GM21786 (cell line): Measurements from ENCODE around the gene CD52.

Source experiments
- ATAC-seq: cut with Tn5 transposase; IDR thresholded peaks from one replicate; pipeline ENCODE4 v1.9.1; 2021; ENCODE audit not compliant: unreplicated experiment

CD52 gene

DNA sequence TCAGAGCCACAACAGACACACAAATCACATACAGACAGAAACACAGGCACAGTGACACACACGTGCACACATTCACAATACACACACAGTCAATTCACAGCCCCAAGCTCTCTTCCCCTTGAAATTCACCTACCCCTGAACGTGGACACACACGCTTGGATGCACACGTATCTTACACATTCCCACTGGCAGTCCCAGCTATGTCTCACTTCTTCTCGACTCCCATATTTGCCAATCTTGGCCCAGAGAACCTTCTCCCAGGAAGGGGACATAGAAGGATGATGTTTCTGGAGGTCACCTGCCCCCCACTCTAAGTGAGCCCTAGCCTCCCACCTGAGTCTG is 34.6 kb downstream of the CD52 start:
- no peak for ATAC-seq

DNA sequence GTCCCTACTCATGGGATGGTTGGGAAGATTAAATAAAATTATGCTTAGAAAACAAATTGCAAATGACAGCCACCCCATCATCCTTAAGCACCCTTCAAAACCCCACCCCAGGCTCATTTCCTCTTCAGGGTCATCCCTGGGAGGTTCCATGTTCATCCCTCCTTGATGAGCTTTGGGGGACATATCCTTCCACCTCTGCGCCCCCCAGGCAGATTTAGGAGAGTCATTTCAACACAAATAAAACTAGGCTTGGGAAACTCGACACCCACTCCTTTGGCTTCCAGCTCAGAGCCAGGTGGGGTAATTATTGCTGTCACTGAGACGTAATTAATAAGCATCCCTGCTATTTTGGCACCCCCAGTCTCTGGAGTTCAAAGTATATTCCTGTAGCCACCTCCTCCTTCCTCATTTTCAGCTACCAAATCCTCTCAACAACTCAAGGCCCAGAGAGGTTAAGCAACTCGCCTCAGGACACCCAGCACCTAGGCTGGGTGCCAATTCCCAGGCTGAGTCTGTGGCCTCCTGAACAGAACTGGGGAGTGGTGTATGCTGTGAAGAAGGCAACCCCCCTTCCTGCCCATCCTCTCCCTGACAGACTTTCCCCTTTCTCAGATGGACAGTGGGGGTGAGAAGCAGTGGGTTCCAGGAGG is 35.6 kb downstream of the CD52 start:
- ATAC-seq, result no peak

DNA sequence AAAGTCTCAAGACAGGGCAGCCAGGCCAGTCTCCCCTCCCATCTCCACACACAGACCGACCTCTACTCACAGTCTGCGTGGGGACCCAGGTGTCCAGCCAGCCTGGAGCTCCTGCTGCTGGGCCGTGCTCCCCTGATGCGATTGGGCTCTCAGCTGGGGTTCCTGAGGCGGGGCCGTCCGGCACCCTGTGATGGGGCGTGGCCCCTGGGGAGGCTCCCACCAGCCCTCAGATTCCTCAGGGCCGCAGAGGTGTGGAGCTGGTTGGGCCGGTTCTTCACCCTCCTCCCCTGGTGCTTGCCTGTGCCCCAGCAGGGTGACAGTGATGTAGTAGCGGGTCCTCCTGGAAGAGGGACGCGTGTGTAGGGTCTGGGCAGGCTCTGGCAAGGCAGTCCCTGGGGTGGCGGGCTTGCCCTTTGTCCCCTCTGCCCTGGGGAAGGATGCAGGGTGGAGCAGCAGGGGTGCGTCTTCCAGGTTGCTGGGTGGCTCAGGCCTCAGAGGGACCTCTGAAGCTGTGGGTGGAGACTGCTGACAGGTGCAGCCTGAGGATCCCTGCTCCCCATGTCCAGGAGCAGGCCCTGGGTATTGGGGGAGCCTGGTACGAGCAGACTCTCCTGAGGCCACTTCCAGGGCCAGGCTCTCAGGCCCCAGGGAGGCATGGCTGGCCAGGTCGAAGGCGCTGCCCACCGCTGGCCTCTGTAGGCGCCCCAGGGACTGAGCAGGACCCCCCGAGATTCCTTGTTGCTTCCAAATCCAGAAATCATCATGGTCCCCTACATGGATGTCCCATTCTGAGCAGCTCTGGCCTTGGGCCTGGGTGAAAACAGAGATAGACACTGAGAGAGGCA is 36.4 kb downstream of the CD52 start, which contains the start of gene CRYBG2:
CRYBG2 (minus strand) TSS at position 155 of the 845 bp plus-strand sequence. CDS start 7,473 bp downstream, outside the sequence.
- ATAC-seq, result no peak

DNA sequence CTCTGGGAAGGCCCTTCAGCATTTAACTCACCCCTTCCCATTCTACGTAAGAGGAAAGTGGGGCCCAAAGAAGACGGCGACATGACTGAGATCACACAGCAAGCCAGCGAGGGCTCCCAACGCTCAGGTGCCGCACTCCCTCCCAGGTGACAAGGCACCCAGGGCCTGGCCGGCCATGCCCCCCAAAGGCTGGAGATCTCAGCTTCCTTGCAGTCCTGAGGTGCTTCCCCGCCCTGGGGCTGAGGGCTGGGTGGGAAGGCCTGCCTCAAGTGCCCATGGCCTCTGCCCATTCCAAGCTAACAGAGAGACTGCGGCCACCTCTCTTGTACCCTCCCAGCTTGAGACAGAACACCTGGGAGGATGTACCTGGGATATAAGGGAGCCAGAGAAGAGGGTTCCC is 37.2 kb downstream of the CD52 start:
- no peak for ATAC-seq

DNA sequence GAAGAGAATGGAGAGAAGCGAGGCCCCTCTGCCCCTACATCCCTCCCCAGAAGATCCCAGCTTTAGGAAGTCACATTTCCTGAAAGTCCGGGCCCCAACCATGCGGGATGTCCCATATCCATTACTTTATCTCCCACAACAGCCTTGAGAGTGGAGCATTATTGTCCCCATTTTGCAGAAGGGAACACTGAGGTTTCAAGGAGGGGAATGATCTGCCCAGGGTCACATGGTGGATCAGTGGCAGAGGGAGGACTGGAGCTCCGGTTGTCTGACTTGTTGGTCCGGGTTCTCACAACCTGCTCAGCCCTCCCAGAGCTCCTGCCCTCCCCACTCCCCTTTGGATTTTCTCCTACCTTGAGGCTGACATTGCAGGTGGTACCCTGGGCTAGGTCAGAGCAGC is 38.3 kb downstream of the CD52 start:
- no peak for ATAC-seq

DNA sequence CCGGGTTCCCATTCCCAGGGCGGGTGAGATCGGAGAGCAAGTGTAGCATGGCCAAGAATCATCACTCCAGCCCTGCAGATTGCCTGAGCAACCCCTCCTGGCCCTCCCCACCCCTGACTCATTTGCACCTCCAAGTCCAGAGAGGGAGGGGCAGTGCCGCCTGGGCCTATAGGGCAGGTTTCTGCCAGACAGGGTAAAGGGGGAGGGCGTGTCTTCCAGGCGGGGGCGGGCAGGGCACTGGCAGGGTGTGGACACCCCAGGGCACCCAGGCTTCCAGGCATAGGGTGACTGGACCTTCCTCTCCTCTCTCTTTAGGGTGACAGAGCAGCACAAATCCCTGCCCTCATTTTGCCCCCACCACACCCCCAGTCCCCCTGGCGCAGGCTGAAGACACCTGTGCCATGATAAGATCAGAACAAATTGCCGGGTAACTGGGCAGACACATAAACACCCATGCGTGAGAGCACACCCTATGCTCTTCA is 39.4 kb downstream of the CD52 start:
- ATAC-seq, result no peak

DNA sequence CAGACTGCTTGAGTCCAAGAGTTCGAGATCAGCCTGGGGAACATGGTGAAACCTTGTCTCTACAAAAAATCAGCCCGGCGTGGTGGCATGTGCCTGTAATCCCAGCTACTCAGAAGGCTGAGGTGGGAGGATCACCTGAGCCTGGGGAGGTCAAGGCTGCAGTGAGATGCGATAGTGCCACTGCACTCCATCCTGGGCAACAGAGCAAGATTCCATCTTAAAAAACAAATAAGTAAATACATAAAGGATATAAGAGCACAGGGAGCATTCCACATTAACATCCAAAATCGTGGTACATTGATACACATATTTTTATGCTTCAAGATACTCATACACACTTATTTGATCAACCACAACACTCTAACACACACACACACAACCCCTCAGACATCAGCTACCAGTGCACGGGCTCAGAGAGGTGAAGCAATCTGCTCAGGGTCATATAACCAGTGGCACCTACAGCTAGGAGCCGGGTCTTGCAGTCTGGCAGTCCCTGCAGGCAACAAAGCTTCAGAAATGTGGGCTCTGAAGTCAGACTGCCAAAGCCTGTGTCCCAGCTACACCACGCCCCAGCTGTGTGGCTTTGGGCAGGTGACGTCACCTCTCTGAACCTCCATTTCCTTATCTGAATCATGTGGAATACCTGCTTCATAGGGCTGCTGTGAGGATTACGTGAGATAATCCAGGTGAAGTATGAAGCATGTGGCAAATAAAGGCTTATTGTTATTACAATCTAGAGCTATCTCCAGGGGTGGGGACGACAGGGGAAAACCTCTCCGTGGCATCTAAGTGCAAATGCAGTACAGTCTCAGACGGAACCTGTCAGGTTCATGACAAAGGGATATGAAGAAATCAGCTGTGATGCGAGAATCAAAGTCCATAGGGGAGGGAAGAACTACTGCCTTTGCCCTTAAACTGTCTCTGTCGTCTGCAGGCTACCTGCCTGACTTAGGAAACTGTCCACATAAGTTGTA is 40.9 kb downstream of the CD52 start:
- no peak for ATAC-seq

DNA sequence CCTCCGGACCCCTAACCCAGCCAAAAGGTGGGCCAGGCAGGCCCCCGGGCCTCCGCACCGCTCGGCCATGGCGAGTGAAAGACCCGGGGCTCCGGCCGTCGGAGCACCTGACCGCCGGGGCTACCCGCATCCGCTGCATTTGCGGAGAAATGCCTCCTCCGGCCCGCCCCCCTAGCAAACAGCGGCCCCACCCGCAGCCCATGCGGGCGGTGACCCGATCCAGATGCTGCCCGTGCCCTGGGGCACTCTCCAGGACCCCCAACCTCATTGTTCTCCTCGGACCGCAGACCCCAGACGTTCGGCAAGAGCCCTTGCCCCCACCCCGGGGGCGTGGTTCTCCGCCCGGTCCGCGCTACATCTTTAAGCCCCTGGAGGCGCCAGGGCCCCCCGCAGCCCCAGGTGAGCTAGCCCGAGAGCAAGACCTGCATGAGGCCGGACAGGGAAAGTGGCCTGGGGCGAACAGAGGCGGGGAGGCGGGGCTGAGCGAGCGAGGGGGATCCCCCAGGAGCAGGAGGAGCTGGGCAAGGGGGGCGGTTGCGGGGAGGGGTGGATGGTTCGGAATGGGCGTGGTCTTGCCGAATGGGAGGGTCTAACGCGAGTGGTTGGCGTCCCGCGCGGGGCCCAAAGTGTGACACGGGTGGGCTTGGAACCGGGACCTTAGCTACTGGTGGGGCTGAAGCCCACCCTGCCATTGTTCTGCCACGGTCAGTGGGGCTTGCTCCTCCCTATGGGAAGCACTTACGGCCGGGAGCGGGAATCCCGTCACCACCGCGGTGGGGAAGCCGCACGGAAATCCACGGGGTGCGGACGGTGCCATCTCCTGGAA is 42.4 kb downstream of the CD52 start:
- ATAC-seq, result no peak

DNA sequence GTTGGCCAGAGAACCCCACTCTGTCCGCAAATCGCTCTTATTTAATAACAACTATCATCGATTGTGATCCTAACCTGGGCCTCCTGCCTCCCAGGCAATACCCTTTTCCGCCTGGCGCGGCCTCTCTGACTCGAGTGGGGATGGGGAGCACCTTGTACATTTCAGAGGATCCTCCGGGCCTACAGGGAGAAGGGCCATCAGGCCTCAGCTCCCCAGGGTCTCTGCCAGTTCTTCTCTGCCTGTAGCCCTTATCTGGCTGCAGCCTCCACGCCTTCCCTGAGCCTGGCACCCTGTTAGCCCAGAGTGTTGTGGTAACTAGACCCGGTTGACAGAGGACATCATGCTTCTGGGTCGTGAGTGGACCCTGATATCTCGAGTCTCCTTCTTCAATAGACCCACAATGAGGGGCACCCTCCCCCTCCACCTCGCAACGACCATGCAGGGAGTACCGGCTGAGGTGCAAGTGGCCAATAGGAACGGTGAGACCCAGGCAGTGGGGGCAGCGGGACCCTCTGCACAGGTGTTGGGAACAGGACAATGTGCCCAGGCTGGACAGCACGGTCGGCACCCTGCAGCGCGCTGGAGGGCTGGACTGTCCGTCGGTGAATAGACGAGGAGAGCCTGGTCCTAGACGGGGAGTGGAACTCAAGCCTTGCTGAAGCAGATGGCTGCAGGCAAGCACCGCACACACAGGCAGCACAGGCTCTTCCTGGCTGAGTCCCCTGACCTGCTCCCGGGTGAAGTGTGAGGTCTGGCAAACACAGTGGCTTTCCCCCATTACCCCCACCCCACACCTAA is 43.2 kb downstream of the CD52 start:
- no peak for ATAC-seq

DNA sequence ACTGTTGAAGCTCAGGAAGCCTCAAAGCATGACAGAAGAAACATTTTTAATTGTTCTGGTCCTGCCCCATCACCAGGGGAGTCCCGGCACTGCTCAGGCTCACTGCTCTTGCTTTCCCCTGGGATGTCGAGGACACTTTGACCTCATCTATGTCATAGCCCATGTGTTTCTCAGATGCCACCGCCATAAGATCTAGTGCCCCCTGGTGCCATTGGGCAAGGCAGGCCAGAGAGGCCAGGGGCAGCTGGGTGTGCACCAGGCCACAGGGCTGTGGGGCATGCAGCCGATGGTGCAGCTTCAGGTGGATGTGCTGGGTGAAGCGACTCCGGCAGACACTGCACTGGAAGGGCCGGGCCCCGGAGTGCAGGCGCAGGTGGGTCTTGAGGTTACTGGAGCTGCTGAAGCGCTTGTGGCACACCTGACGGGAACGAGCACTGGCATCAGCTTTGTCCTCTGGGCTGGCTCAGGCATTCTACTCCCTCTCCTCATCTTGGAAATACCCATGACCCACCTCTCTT is 43.9 kb downstream of the CD52 start:
- no peak for ATAC-seq

DNA sequence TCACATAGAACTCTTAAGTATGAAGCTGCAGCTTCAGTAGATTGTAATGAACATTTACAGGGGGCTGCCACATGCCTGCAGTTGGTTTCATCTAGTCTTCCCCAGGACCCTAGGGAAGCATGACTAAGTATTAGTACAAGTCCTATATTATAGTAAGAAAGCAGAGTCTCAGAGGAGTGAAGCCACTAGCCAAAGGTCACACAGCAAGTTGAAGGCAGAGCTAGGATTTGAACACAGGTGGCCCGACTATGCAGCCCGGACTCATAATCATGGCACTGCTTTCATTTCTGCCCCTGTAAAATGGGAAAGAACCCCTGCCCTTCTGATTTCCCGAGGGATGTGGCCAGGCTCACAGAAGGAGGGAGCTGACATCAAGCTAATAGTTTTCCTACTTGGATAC is 44.6 kb downstream of the CD52 start:
- no peak for ATAC-seq

DNA sequence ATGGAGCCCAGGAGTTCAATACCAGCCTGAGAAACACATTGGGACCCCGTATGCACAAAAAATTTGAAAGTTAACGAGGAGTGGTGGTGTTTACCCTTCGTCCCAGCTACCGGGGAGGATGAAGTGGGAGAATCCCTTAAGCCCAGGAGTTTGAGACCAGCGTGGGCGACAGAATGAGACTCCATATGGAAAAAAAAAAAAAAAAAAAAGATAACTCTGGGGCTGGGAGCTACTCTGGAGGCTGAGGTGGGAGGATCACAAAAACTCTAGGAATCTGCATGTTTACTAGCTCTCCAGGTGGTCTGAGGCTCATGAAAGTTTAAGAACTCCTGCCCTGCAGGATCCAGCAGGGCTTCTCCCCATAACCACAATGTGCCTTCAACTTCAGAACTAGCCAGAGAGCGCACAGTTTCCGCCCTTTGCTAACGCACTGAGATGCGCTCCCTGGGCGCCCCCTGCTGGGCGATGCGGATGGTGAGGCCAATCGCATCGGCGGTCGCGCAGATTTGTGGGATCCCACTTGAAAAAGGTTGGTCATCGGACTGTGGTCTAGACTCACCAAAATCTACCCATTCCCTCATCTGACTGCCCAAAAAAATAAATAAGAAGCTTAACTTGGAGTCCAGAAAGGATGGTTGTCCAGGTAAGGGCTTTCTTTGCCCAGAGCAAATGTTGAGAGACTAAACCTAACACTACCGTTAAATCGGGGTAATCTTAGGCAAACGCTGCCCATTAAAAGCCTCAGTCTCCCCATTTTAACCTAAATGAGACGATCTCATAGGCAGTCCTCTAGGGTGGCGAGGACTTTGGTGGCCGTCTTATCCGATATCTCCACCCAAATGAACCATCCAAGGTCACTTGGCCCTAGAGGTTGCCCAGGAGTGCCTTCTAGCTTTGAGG is 46.0 kb downstream of the CD52 start:
- no peak for ATAC-seq

DNA sequence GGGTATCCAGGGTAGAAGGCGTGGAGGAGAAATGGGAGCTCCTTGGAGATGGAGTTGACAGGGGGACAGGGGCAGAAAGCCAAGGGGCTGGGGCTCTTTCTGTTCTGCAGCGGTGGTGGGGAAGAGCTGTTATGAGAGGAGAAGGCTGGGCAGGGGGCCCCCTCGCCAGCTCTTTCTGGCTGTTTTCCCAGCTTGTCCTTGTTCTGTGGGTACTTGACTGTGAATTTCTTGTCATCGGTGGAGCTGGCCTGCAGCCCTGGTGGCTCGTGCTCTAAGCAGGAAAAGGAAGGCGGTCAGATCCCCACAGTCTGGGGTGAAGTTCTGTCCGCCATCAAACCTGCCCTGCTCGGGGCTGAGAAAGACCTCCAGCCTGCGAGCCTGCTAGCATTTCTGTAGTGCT is 47.2 kb downstream of the CD52 start:
- no peak for ATAC-seq

DNA sequence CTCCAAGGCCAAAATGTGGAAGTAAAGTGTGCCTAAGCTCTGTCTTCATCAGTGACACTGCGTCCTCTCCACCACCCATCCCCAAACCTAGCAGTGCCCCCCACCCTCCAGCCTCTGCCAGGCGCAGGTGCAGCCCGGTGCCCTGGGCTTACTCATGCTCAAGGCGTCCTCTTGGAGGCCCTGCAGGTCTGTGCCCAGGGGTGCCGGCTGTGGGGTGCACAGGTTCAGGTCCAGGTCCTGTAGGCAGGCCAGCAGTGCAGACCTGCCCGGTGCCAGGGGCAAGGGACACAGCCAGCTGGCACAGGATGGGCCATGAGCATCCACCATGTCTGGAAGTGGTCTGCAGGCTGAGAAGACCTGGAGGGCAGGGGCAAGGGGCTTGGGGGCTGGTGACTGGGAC is 49.7 kb downstream of the CD52 start:
- ATAC-seq, result no peak

DNA sequence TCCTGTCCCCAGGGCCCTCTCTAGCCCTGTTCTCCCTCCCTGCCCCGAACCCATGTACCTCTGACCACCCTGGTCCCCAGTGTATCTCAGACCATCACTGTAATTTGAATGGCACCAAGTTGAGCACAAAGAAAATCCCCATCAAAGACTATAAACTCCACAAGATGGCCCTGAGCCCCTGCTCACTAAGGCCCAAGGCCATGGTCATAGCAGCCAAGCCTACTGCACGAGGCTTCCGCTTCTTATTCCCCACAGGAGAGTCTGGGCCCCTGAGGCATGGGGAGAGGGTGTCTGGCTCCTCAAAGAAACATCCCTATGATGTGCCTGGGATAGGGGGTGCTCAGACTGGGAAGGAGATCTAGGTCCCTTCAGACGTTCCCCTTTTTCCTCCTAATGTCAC is 50.2 kb downstream of the CD52 start:
- no peak for ATAC-seq

DNA sequence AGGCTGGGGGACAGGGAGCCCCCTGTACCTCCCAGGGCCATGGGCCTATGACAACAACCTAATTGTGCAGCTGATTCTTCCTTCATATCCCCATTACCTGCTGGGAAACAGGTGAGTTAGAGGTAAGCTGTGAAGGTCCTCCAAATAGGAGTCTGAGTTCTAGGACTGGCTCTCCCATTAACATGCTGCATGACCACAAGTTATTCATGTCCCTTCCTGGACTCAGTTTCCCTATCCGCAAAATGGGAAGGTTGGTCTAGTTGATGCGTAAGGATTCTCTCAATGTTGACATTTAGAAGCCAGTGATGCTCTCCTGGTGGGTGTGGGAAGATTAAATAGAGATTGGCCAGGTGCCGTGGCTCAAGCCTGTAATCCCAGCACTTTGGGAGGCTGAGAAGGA is 50.7 kb downstream of the CD52 start:
- ATAC-seq, result no peak
